HTR-8/SVneo (cell line): ENCODE results near the gene OR52W1.

Source experiments
- DNase-seq: peaks from one replicate; pipeline ENCODE4 v3.0.0; 2011; ENCODE audit warnings: low spot score, mixed read lengths; ENCODE audit not compliant: insufficient read length
- FAIRE-seq: peaks from 2 replicates; lab custom pipeline; 2011; peaks lifted over from hg19 to GRCh38; lab: Jason Lieb, UNC

Gene OR52W1

GRCh38 chr11:6199174-6199810, at the start of gene OR52W1:
OR52W1 (plus strand) TSS chr11:6199224; CDS start chr11:6199224, 0 bp downstream.
- DNase-seq, result no peak
- peak; percentile 16 for FAIRE-seq

GRCh38 chr11:6151117-6151516, 47.9 kb upstream of the OR52W1 start:
- no peak for DNase-seq
- no peak for FAIRE-seq

GRCh38 chr11:6152126-6152525, 46.9 kb upstream of the OR52W1 start:
- no peak for DNase-seq
- FAIRE-seq, result no peak

GRCh38 chr11:6156628-6157359, 42.2 kb upstream of the OR52W1 start:
- FAIRE-seq (no peak), DNase-seq (no peak)

- DNase-seq (no peak), FAIRE-seq (no peak)
These were observed 28.8 kb upstream of the OR52W1 start, which contains the start of gene OR52B2 for GRCh38 chr11:6170226-6170625. OR52B2 (minus strand) TSS chr11:6170326; CDS start chr11:6170326, 0 bp downstream.

- no peak for FAIRE-seq
- DNase-seq, result no peak
These were observed 23.6 kb upstream of the OR52W1 start for GRCh38 chr11:6175440-6175839.

- no peak for DNase-seq
- no peak for FAIRE-seq
These were observed 7.3 kb upstream of the OR52W1 start for GRCh38 chr11:6191742-6192141.

GRCh38 chr11:6194065-6194581, 4.9 kb upstream of the OR52W1 start:
- no peak for DNase-seq
- no peak for FAIRE-seq

GRCh38 chr11:6196396-6196795, 2.6 kb upstream of the OR52W1 start:
- DNase-seq, result no peak
- FAIRE-seq, result no peak

- DNase-seq, result no peak
- FAIRE-seq, result no peak
These were observed 1.4 kb upstream of the OR52W1 start for GRCh38 chr11:6197466-6198200.

- FAIRE-seq (no peak), DNase-seq (no peak)
These were observed 2.0 kb downstream of the OR52W1 start for GRCh38 chr11:6200975-6201374.

GRCh38 chr11:6201481-6201880, 2.5 kb downstream of the OR52W1 start:
- DNase-seq (no peak), FAIRE-seq (no peak)

GRCh38 chr11:6202041-6202440, 3.0 kb downstream of the OR52W1 start:
- FAIRE-seq, result no peak

GRCh38 chr11:6203327-6203726, 4.3 kb downstream of the OR52W1 start:
- FAIRE-seq, result no peak
- no peak for DNase-seq

More at GRCh38 chr11:6202041-6202440, 3.0 kb downstream of the OR52W1 start:
- no peak for DNase-seq

- no peak for FAIRE-seq
- no peak for DNase-seq
These were observed 5.7 kb downstream of the OR52W1 start for GRCh38 chr11:6204706-6205105.

GRCh38 chr11:6205366-6205765, 6.3 kb downstream of the OR52W1 start, which contains the start of gene C11orf42:
C11orf42 (plus strand) TSS chr11:6205557; CDS start chr11:6205616, 59 bp downstream.
- peak; percentile 74 for FAIRE-seq
- DNase-seq, result no peak

GRCh38 chr11:6206456-6207180, 7.6 kb downstream of the OR52W1 start:
- no peak for FAIRE-seq
- DNase-seq, result no peak

- DNase-seq (no peak), FAIRE-seq (no peak)
These were observed 10.8 kb downstream of the OR52W1 start for GRCh38 chr11:6209801-6210200.

- no peak for DNase-seq
These were observed 11.4 kb downstream of the OR52W1 start for GRCh38 chr11:6210274-6210955.

More at GRCh38 chr11:6210274-6210955, 11.4 kb downstream of the OR52W1 start:
- no peak for FAIRE-seq
